HepG2 (cell line): ENCODE results near the gene UBXN6. TPM values are rescaled to one million over a fixed set of nuclear protein-coding genes. Genes with fewer than 3 reads are reported as not detected.

Source experiments
- ATF7-NPFF ChIP-seq: sonication (generic); formaldehyde crosslinking; IDR thresholded peaks from 2 replicates; pipeline ENCODE4 v1.8.1; 2023; ENCODE audit warnings: mild to moderate bottlenecking, low read depth, missing genetic modification reagents, moderate library complexity
- ETV5 ChIP-seq: IDR thresholded peaks from 2 replicates; pipeline ENCODE4 v1.6.1; 2018; ENCODE audit warnings: missing biosample characterization, missing genetic modification reagents, inconsistent platforms, borderline replicate concordance
- MATR3 ChIP-seq: sonication (generic); formaldehyde crosslinking; IDR thresholded peaks from 2 replicates; pipeline ENCODE4 v1.4.0; 2020; ENCODE audit warnings: missing genetic modification reagents
- NFYC ChIP-seq: IDR thresholded peaks from 2 replicates; pipeline ENCODE4 v1.6.1; 2016; ENCODE audit warnings: missing genetic modification reagents, missing compliant biosample characterization
- NR2C2 ChIP-seq: sonication (generic); formaldehyde crosslinking; IDR thresholded peaks from 2 replicates; pipeline ENCODE4 v1.4.0; 2020; ENCODE audit warnings: missing genetic modification reagents, mild to moderate bottlenecking, moderate library complexity, borderline replicate concordance
- POGZ ChIP-seq: sonication (generic); formaldehyde crosslinking; IDR thresholded peaks from 2 replicates; pipeline ENCODE4 v1.4.0; 2020; ENCODE audit warnings: mild to moderate bottlenecking, missing genetic modification reagents
- SP4 ChIP-seq: sonication (generic); formaldehyde crosslinking; IDR thresholded peaks from 2 replicates; pipeline ENCODE4 v1.8.1; 2023; ENCODE audit warnings: mild to moderate bottlenecking, missing genetic modification reagents
- ZNF253 ChIP-seq: sonication (generic); formaldehyde crosslinking; IDR thresholded peaks from 2 replicates; pipeline ENCODE4 v1.8.0; 2022; ENCODE audit warnings: mild to moderate bottlenecking, missing genetic modification reagents, borderline replicate concordance
- ZNF382 ChIP-seq: sonication (generic); formaldehyde crosslinking; IDR thresholded peaks from 2 replicates; pipeline ENCODE4 v1.5.0; 2020; ENCODE audit warnings: missing genetic modification reagents, mild to moderate bottlenecking, borderline replicate concordance
- ZNF547 ChIP-seq: sonication (generic); formaldehyde crosslinking; IDR thresholded peaks from 2 replicates; pipeline ENCODE4 v1.5.1; 2020; ENCODE audit warnings: mild to moderate bottlenecking, missing genetic modification reagents
- ZNF766 ChIP-seq: sonication (generic); formaldehyde crosslinking; IDR thresholded peaks from 2 replicates; pipeline ENCODE4 v1.5.0; 2020; ENCODE audit warnings: missing genetic modification reagents, borderline replicate concordance
- ZNF788 ChIP-seq: sonication (generic); formaldehyde crosslinking; IDR thresholded peaks from 2 replicates; pipeline ENCODE4 v1.5.0; 2020; ENCODE audit warnings: mild to moderate bottlenecking, missing genetic modification reagents, borderline replicate concordance
- ZNF878 ChIP-seq: sonication (generic); formaldehyde crosslinking; IDR thresholded peaks from 2 replicates; pipeline ENCODE4 v1.8.1; 2023; ENCODE audit warnings: mild to moderate bottlenecking, missing genetic modification reagents, moderate library complexity
- polyA plus RNA-seq, 8 experiments: library from polyadenylated mRNA; depleted of rRNA in 3 of 8; stranded (reverse) in 7 of 8; unstranded in 1 of 8; fragments of >200 nt; fragmentation: Illumina TruSeq in 4 of 8; extraction: Trizol in 4 of 8; gene quantifications; 2 replicates each; pipeline versions ENCODE4 v1.2.1 to v1.2.3, GENCODE V29; 2011 to 2016; ENCODE audit warnings: low read depth in 4 of 8, missing spikeins in 1 of 8, mixed read lengths in 1 of 8; ENCODE audit not compliant: insufficient read depth in 1 of 8
- total RNA-seq, 5 experiments: library from RNA; depleted of rRNA; stranded (reverse); fragments of >200 nt; fragmentation: Illumina TruSeq; extraction: Trizol; gene quantifications; 2 replicates each; pipeline ENCODE4 v1.2.3, GENCODE V29; 2016; ENCODE audit warnings: low read depth in 1 of 5
- TF ChIP-seq, protein P1 (sequence below): sonication (generic); formaldehyde crosslinking; IDR thresholded peaks from 2 replicates; pipeline ENCODE4 v1.5.0; 2020; ENCODE audit warnings: mild to moderate bottlenecking, missing genetic modification reagents
- TF ChIP-seq, protein P2 (sequence below): sonication (generic); formaldehyde crosslinking; IDR thresholded peaks from 2 replicates; pipeline ENCODE4 v1.8.0; 2022; ENCODE audit warnings: mild to moderate bottlenecking, missing genetic modification reagents, moderate library complexity
- TF ChIP-seq, protein P3 (sequence below): sonication (generic); formaldehyde crosslinking; IDR thresholded peaks from 2 replicates; pipeline ENCODE4 v1.4.0; 2020; ENCODE audit warnings: missing genetic modification reagents
- TF ChIP-seq, protein P4 (sequence below): sonication (generic); formaldehyde crosslinking; IDR thresholded peaks from 2 replicates; pipeline ENCODE4 v1.5.0; 2020; ENCODE audit warnings: missing genetic modification reagents
- TF ChIP-seq, protein P5 (sequence below): sonication (generic); formaldehyde crosslinking; IDR thresholded peaks from 2 replicates; pipeline ENCODE4; 2020; ENCODE audit warnings: missing genetic modification reagents, mild to moderate bottlenecking, borderline replicate concordance

UBXN6 gene
- total and polyA plus RNA-seq, 2 of the 13 experiments (the other 11 are each of a cell fraction or from before 2014, with no cell fraction given), result 34.9 to 35.5 TPM

DNA sequence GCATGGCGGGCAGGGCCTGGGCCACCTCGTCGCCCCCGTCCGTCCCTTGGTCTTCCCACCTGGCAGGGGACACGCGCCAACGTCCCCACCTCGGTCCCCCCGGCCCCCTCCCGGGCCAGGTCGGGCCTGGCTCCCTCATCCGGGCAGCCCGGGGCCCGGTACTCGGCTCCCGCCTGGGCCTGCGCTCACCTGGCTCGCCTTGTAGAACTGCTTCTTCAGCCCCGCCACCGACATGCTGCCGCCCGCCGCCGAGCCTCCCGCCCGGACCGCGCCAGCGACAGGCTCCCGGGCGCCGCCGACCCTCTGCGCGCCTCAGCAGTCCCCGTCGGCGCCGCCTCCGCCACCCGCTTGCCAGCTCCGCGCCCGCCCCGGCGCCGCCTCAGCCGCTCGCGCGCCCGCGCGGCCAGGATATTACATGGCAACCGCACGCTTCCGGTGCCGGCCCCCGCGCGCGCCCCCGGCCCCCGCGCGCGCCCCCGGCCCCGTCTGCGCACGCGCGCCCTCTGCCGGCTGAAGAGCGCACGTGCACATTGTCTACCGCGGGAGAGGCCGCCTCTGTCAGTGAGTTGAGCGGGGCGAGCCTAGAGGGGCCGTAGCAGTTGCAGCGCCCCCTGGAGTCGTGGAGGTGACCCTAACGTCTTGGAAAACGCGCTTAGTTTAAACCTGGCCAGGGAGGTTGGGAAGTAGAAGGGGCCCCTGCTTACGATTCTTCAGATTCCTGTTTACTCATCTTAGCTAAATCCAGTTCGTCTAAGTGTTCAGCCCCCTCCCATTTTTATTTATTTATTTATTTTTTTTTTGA is 57.3 kb downstream of the UBXN6 start, which contains the start of gene SH3GL1 (continued):
- TF ChIP-seq, protein P1, sequence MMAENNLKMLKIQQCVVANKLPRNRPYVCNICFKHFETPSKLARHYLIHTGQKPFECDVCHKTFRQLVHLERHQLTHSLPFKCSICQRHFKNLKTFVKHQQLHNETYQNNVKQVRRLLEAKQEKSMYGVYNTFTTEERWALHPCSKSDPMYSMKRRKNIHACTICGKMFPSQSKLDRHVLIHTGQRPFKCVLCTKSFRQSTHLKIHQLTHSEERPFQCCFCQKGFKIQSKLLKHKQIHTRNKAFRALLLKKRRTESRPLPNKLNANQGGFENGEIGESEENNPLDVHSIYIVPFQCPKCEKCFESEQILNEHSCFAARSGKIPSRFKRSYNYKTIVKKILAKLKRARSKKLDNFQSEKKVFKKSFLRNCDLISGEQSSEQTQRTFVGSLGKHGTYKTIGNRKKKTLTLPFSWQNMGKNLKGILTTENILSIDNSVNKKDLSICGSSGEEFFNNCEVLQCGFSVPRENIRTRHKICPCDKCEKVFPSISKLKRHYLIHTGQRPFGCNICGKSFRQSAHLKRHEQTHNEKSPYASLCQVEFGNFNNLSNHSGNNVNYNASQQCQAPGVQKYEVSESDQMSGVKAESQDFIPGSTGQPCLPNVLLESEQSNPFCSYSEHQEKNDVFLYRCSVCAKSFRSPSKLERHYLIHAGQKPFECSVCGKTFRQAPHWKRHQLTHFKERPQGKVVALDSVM, result no peak; the same call in 1 of the 2 replicates
- no peak for TF ChIP-seq ZNF253 (CRISPR knock-in tag)
- TF ChIP-seq ATF7-NPFF (CRISPR knock-in tag), result peak; percentile 65; the same call in 1 of the 2 replicates
- 0 out of 2 replicates have a peak, but pooled peaks have one; percentile 4 for TF ChIP-seq SP4
- TF ChIP-seq, protein P2, sequence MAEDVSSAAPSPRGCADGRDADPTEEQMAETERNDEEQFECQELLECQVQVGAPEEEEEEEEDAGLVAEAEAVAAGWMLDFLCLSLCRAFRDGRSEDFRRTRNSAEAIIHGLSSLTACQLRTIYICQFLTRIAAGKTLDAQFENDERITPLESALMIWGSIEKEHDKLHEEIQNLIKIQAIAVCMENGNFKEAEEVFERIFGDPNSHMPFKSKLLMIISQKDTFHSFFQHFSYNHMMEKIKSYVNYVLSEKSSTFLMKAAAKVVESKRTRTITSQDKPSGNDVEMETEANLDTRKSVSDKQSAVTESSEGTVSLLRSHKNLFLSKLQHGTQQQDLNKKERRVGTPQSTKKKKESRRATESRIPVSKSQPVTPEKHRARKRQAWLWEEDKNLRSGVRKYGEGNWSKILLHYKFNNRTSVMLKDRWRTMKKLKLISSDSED (CRISPR knock-in tag), result no peak
- TF ChIP-seq, protein P3, sequence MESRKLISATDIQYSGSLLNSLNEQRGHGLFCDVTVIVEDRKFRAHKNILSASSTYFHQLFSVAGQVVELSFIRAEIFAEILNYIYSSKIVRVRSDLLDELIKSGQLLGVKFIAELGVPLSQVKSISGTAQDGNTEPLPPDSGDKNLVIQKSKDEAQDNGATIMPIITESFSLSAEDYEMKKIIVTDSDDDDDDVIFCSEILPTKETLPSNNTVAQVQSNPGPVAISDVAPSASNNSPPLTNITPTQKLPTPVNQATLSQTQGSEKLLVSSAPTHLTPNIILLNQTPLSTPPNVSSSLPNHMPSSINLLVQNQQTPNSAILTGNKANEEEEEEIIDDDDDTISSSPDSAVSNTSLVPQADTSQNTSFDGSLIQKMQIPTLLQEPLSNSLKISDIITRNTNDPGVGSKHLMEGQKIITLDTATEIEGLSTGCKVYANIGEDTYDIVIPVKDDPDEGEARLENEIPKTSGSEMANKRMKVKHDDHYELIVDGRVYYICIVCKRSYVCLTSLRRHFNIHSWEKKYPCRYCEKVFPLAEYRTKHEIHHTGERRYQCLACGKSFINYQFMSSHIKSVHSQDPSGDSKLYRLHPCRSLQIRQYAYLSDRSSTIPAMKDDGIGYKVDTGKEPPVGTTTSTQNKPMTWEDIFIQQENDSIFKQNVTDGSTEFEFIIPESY (CRISPR knock-in tag), result peak; percentile 94
- TF ChIP-seq, protein P4, sequence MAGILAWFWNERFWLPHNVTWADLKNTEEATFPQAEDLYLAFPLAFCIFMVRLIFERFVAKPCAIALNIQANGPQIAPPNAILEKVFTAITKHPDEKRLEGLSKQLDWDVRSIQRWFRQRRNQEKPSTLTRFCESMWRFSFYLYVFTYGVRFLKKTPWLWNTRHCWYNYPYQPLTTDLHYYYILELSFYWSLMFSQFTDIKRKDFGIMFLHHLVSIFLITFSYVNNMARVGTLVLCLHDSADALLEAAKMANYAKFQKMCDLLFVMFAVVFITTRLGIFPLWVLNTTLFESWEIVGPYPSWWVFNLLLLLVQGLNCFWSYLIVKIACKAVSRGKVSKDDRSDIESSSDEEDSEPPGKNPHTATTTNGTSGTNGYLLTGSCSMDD (CRISPR knock-in tag), result no peak
- TF ChIP-seq ZNF547, result no peak
- peak; percentile 52; the same call in 1 of the 2 replicates for TF ChIP-seq ETV5
- TF ChIP-seq ZNF382 (CRISPR knock-in tag), result no peak
- peak; percentile 65 for TF ChIP-seq NFYC (CRISPR knock-in tag)
- TF ChIP-seq, protein P5, sequence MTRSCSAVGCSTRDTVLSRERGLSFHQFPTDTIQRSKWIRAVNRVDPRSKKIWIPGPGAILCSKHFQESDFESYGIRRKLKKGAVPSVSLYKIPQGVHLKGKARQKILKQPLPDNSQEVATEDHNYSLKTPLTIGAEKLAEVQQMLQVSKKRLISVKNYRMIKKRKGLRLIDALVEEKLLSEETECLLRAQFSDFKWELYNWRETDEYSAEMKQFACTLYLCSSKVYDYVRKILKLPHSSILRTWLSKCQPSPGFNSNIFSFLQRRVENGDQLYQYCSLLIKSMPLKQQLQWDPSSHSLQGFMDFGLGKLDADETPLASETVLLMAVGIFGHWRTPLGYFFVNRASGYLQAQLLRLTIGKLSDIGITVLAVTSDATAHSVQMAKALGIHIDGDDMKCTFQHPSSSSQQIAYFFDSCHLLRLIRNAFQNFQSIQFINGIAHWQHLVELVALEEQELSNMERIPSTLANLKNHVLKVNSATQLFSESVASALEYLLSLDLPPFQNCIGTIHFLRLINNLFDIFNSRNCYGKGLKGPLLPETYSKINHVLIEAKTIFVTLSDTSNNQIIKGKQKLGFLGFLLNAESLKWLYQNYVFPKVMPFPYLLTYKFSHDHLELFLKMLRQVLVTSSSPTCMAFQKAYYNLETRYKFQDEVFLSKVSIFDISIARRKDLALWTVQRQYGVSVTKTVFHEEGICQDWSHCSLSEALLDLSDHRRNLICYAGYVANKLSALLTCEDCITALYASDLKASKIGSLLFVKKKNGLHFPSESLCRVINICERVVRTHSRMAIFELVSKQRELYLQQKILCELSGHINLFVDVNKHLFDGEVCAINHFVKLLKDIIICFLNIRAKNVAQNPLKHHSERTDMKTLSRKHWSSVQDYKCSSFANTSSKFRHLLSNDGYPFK (CRISPR knock-in tag), result peak; percentile 55; the same call in 1 of the 2 replicates
- peak; percentile 66; the same call in 1 of the 2 replicates for TF ChIP-seq ZNF788 (CRISPR knock-in tag)
- TF ChIP-seq ZNF766 (CRISPR knock-in tag), result no peak
- TF ChIP-seq POGZ (CRISPR knock-in tag), result peak; percentile 89
- TF ChIP-seq ZNF878 (CRISPR knock-in tag), result no peak
- peak; percentile 67 for TF ChIP-seq NR2C2 (CRISPR knock-in tag)
- TF ChIP-seq MATR3 (CRISPR knock-in tag), result no peak
